HUDEP-2 (cell line): Measurements from ENCODE around the gene MAST4.
"Not testable (repeated sequence)": the region's sequence is repeated elsewhere in the genome, so short reads cannot be mapped to it uniquely, and the experiment has no call there.

Experiments used
- DNase-seq, 76 experiments: peaks; one replicate each; lab custom pipeline; 2025; ENCODE audit not compliant: unreplicated experiment in 76 of 76; lab: John Stamatoyannopoulos, UW

MAST4 gene

DNA sequence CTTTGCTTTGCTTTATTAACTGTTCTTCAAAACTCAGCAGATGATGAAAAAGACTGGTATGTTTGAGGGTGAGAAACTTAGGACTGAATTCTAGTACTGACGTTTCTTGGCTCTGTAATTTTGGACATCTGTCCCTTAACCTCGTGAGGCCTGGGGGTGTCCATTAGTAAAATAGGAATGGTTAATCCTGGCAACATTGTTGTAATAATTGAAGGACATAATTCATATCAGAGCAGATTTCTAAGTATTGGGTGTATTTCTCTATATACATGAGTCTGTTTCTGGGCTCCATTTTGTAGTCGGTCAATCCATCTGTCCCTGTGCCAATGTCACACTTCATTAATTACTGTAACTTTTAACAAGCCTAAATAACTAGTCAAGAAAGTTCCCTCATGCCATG, 206.7 kb downstream of the MAST4 start:
- DNase-seq: no peak

DNA sequence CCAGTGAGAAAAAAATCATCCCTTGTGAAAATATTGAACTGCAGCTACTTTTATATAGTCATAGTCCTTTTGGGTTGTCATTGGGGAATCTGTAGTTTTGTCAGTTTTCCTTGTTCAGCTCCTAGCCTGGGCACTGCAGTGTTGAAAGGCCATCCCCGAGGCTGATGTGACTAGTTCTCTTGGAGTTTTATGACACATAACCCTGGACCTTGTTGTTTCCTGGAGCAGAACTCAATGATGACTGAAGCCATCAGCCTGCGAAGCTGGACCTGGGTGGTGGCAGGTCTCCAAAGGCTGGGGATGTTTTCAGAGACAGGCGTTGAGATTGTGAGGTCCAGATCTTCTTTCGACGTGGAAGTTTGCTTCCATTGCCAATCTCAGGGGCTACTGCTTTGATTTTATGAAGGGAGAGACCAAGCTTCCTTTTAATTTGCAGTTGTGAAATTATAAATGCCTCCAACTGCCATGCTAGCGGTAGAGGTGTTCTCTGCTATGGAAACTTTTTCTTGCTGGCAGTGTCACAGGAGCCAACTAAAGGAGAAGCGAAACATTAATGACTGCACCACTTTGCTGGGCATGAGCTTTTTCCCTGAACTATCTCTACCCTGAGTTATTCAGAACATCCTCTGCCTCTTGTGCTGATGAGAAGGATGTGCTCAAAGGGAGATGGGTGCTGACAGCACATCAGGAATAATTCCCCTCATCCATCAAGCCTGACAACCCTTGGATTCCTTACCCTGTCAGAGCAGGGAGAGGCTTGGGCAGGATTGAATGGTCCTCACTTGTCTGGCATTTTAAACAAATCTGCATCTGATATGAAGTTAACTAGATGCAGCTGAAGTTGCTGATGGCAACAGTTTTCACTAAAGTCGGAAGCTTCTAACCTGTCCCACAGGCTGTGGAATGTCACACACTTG, 209.6 kb downstream of the MAST4 start:
- DNase-seq: no peak

DNA sequence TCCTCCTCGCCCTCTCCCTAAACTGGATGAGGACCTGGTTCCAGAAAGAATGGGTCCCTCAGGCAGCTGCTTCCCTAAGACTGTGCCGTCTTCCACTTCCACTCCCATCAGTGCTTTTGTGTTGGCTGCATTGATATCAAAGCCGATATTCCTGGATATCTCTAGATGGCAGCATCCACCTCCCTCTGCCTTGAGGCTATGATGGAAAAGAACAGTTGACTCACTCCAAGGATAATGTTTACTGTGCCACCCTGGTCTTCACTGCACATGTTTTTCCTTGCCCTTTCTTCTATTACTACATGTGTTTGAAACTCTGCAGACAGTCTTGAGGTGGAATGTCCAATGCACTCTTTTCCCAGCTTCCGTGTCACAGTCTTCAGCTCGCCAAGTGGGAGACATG, 211.6 kb downstream of the MAST4 start:
- no peak for DNase-seq

DNA sequence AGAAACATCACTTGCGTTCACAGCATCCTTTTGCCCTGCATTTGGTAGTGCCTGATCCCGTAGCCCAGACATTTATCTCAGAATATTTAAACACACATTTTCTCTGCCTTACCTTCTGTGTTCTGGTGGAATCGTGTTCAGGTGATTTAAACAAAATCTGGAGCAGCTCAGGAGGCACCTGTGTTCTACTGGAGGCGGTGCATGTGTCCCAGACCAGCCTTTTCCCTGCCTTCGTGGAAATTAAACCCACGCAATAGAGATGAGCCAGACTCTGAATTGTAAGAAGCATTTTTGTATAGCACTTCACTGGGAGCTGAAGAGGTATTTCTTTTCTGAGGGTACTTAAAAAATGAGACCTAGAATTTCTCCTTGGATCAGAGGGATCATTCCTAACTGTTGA, 212.5 kb downstream of the MAST4 start:
- DNase-seq: no peak

DNA sequence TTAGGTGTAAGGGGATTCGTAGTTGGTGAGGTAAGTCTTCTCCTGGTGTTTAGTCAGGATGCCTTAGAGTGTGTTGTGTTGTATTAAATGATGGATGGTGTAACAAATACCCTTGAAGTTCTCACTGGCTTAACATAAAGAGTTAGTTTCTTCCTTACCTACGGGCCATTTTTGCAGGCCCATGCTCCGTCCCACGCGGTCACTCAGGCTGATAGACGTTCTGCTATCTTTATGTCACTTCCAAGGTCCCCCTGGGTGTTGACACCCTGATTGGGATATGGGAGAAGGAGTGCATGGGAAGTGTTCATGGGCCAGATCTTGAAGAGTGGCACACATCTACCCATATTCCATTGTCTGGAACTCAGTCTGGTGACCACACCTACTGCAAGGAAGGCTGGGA, 214.0 kb downstream of the MAST4 start:
- no peak for DNase-seq

DNA sequence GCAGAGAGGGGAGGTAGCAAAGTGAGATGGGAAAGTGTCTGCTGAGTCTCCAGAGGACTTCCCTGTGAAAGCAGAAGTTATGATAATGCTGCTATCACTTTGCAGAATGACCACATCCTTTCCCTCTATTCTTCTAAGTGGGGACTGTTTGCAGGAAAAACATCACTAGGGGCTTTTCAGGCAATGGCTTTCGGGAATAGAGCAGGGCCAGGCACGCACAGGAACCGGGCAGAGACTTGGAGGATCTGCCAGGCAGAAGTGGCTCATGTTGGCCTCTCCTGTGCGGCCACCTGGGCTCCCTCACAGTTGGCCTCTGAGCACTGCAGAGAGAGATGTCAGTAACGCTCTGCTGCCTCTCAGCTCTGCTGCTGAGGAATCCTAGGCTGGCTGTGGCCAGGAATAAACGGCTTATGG, 214.7 kb downstream of the MAST4 start:
- no peak for DNase-seq

DNA sequence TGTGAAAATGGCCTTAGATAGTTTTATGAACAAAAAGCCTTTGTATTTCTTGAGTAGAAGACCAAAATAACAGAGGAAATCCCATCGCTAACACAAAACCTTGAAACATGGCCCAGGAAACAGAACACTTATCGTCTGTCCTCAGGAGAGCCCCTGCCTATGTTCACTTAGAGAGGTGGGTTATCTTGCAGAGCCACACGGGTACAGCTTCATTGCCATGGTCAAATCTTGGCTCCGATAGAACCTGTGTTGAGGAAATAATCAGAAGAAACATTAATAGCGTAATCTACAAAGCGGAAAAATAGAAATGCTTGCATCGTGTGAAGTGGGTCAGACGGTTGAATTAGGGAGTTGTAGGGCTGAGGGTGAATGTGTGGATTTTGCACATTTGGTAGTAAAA, 216.1 kb downstream of the MAST4 start:
- DNase-seq: no peak

DNA sequence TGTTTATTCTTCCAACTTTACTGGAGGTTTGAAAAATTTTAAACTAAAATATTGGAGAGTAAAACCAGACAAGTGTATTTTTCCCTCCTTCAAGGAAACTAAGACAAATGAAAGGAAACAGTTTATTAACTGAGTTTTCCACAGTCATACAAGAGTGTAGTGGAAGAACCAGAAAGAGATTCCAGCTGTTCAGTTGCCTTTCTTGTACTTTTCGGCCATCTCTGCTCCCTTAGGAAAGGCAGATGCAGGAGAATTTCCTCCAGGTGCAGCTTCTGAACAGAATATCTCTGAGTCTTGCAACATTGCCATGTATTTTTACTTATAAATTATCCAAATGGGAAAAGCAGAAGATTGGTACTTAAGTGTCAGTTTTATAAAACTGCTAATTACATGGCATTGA, 217.1 kb downstream of the MAST4 start:
- DNase-seq: no peak

DNA sequence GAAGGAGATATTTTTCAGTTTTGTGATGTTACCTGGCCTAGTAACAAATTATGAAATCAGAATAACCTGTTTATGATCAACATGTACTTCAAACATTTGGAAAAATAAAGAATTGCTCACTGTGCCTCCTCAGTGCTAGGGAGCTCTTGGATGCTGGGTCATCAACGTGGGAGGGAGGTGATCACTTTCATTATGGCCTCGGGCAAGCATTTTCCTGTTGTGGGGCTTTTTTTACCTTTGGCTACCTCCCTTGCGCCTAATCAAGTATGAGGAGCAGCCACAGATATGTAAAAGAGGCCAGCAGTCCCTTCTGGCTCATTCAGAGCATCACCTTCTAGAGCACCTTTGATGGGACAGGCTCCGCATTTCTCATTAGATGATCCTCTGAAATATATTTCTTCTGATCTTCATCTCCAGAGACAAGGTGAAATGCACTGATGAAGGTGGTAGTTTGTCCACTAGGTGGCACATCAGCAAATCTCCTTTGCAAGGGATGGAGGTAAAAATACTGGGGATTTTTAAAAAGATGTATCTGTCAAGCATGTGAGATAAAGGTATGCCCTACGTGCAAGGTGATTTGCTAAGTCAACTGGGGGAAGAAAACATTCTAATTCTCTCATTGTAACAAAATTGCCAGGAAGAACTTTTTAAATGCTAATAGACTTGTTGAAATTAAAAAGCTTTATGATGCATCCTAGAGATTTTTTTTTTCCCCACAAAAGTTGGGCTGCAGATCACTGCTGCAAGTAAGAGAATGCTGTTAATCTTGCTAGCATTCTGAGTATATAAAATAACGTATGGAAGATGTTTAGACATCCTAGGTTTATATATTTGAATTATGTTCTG, 218.2 kb downstream of the MAST4 start:
- DNase-seq: peak in 17 of 76 experiments; percentile 1 to 38 (median 9)

DNA sequence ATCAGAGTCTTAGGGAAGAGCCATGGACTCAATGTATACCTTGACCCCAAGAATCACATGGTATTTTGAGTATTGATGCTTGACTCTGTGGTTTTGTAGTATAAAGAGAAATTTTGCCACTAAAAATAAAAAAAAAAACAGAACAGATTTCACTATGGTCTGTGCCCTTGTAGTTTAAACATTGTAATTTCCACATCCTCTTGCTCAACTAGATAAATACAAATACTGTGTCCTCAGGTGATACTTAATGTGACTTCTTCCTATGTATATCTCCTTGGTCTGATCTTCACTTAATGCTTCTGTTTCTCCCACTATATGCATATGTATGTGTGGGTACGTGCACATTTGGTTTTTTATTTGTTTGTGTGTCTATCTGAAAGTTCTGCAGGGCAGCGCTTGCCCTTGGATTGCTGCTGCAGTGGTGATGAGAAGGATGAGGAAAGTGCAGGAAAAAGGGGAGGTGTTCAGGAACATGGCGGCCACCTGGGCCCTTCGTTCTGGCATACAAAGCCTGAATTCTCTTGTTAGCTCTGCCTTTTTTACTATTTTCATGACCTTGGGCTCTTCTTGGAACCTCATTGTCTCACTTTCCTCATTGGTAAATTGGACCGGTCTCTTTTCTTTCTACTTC, 222.2 kb downstream of the MAST4 start:
- no peak for DNase-seq

DNA sequence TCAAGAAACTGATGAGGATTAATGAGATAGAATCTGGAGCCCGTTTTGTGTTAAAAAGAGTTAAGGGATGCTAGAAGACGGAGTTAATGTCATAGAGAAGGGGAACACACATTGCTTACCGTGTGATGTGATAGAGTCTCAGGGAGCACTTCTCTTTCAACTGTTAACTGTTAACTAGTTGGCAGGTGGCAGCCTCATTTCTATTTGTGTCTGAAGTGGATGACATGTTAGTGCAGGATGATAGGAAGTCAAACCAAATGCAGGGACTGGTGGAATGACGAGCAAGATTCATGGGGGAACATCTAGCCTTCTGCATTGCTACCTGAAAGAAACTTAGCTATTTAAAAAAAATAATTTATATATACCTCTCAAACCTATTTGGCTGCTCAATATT, 222.7 kb downstream of the MAST4 start:
- DNase-seq: no peak

DNA sequence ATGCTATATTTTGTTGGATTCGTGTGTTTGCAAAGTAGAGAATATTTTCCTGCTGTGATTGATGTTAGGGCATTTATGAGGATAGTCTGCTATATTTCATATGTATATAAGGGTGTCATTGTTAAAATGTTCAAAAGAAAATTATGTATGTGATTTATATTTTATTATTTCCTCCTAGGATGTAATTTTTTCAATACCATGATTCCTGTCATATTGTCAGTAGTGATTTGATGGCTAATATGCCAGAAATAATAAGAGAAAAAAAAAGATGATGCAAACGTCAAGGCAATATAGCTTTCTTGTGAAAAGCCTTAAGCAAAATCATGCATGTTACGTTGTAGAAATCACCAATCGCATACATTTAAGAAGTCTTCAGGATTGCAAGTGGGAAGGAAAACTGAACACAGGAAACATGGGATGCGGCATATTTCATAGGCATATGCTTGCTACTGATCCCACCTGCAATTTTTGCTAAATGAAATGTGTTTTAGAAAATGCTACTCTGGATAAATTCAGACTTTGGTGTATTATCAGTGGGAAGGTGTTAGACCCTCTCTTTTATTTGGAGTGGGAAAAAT, 224.5 kb downstream of the MAST4 start:
- no peak for DNase-seq

DNA sequence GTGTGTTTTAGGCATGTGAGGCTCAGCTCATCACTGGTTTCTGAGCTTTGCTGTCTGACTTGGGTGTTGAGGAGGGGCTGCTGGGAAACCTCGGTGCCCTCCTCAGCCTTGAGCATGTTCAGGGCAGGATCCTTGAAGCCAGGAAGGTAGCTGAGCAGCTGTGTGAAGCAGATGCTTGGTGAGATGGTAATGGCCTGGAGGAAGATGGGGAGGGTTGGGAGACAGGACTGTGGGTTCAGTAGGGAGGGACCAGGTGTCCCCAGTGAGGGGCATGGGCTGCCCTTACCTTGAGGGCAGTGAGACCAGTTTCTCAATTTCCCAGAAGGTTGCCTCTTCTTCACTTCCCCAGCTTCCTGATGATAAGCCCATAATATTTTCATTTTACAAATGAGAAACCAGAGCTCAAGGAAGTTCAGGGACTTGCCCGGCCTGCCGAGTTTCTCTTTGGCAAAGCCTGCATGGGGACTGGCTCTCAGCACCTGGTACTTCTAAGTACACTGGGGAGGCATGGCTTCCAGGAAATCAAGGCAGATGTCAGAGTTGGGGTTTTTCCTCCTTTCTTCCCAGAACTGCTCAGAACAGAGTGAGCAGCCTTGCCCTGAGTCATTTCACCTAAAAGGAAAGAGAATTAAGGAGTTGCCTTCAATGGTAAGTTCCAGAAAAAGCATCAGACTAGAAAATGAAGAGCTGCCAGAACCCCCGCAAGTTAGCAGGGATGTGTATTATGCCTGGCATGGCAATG, 225.7 kb downstream of the MAST4 start:
- no peak for DNase-seq

DNA sequence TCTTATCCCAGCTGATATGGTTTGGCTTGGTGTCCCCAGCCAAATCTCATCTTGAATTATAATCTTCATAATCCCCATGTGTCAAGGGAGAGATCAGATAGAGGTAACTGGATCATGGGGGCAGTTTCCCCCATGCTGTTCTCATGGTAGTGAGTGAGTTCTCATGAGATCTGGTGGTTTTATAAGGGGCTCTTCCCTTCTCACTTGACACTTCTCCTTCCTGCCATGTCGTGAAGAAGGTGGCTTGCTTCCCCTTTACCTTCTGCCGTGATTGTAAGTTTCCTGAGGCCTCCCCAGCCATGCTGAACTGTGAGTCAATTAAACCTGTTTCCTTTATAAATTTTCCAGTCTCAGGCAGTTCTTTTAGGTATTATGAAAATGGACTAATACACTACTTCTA, 226.7 kb downstream of the MAST4 start:
- not testable (repeated sequence) for DNase-seq

DNA sequence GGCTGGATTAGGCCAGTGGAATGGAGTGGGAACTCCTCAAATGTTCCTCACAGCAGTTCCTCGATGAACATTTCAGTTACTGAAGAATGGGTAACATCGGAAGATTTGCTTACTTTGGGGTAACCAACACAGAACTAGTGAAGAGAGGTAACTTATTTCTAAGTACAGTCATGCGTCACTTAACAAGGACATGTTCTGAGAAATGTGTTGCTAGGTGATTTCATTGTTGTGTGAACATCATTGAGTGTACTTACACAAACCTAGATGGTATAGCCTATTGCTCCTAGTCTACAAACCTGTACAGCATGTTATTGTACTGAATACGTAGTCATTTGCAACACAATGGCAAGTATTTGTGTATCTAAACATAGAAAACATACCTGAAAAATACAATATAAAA, 228.3 kb downstream of the MAST4 start:
- DNase-seq: no peak

DNA sequence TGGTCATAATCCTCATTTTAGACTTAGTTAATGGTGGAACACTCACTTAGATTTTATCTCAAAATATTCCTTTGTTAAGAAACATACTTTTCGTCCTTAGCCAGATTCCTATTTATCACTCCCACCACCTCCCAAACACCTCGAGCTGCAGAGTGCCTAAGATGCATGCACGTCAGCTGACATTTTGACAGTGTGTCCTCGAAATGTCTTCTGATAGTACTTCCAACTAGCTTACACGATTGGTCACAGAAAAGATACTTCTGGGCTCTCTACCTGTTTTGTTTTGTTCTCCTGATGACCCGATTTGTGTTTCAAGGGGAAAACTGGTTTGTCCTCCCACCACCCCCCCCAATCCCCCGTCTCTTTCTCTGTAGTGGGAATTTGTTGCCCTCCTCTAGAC, 230.1 kb downstream of the MAST4 start:
- no peak for DNase-seq

DNA sequence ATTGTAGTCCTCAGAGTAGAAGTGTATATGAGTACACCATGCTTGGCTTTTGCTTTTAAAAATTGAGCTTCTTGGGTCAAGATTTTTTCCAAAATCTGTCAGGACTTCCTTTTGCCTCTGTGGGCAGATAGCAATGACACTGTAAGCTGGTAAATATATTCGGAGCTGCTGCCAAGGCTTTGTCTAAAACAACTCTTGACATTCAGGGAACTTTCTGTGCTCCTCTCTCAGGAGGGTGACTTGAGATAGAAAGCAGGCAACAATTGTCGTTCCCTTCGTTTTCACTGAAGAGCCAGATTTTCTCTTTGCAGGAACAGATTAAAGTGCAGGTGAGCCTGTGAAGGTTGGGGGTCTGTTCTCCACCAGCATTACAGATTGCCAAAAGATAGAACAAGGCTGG, 230.5 kb downstream of the MAST4 start:
- no peak for DNase-seq

DNA sequence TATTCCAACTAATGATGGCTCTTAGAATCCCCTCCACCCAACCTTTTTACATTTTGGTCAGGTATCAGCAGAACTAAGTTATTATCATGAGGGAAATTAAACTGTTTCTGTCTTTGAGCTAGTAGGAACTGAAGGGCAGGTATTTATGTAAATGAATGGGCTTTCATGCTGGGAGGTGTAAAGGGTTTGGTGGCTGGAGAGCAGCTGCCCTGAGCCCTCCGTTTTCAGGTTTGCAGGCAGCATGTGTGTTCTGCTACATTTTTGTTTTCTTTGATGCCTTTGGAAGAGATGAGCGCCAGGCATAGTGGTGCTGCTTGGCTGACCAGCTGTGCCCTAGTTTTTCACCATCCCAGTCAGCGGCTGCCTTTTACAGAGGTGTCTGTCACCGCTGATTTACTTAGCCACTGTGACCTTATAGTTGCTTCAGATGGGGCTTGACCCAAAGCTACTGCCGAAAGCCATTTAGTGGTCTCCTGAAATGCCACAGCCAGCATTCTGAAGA, 231.9 kb downstream of the MAST4 start:
- DNase-seq: no peak

DNA sequence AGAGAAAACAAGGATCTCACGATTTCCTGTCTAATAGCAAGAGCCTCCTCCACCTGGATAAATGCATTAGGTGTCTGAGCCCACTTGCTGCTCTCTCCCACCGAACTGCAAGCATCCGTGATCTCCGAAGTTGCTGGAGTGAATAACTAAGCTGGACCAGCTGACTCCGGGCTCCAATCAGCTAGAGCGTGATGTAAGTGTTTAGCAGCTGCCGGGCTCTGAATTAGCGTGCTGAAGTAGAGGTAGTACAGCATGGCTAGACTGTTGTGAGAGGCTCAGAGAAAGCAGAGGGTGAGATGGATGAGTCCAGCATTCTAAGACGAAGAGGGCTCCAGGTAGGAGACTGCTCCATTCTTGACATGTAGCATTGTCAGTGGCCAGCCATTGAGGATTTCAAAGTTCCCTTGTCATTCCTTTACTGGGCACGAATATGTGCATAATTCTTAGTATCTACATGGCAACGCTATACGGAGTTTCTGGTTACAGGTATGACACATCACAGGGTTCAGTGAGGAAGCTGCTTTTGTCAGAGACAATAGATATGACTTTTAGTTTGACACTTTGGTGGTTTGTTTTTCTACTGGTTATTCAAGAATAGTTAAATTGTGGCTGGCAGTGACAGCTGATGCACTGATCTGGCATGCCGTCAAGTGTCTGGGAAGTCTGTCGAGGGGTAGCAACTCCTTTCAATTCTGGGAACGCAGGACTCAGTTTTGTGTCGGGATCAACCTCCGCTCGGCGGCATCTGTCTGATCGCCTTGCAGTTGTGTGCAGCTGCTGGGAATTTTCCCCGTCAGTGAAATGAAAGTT, 232.6 kb downstream of the MAST4 start:
- peak in 1 of 76 experiments; percentile 1 for DNase-seq
